HCT116 (cell line): ENCODE measurements around the gene FOXO3. TPM values are rescaled to one million over a fixed set of nuclear protein-coding genes. Genes with fewer than 3 reads are reported as not detected.

ENCODE experiments used
- ATAC-seq: fragments of 200-7000 bp; cut with Tn5 transposase; 2 replicates; pipeline ENCODE4 v1.9.1; 2020; ENCODE audit warnings: mild to moderate bottlenecking, moderate library complexity
- BruUV-seq: library from RNA; stranded (reverse); fragments of 400-500 nt; replicated peaks from 2 replicates; lab custom pipeline; 2021; lab: Mats Ljungman, UMichigan
- CTCF ChIA-PET: fragments of 300-600 bp; sonication (Branson Sonifier 250); formaldehyde crosslinking; loops from one replicate; lab custom pipeline; 2021; ENCODE audit warnings: antibody characterized with exemption; lab: Charles Lee
- POLR2A ChIA-PET: fragments of 300-600, 350-600 bp; sonication (Branson Sonifier 250); formaldehyde crosslinking; loops from one replicate; lab custom pipeline; 2021; ENCODE audit warnings: antibody characterized with exemption; lab: Charles Lee
- RAD21 ChIA-PET, 2 experiments: fragments of 300-600 bp; sonication (Branson Sonifier 250); formaldehyde crosslinking; loops; one replicate each; lab custom pipeline; 2023; ENCODE audit warnings: low total read pairs in 2 of 2; ENCODE audit not compliant: uncharacterized antibody in 2 of 2, unreplicated experiment in 2 of 2, low non-redundant PET in 1 of 2; lab: Charles Lee
- DNase-seq: peaks from one replicate; pipeline ENCODE4 v3.0.0-alpha.2; 2010; ENCODE audit warnings: low read depth, low spot score
- H2AFZ ChIP-seq: fragments of 200-600 bp; shearing (Covaris generic), sonication (generic); 2 replicates; pipeline ENCODE4 v1.6.1; 2017; ENCODE audit warnings: low read depth, mixed run types, mixed read lengths, antibody characterized with exemption, low read length; ENCODE audit not compliant: poor library complexity, severe bottlenecking
- H3K27ac ChIP-seq: 2 replicates; pipeline ENCODE4 v1.5.1; 2012; ENCODE audit warnings: low read depth, low read length
- H3K27me3 ChIP-seq: fragments of 200-600 bp; sonication (generic); 2 replicates; pipeline ENCODE4 v1.6.1; 2016; ENCODE audit warnings: mixed run types, low read length, mixed read lengths; ENCODE audit not compliant: insufficient read depth
- H3K36me3 ChIP-seq, 2 experiments: fragments of 200-500 bp in 1 of 2; fragments of 200-600 bp in 1 of 2; sonication (Bioruptor generic) in 1 of 2; sonication (generic) in 1 of 2; 2 replicates each; pipeline versions ENCODE4 v1.5.1 to v1.6.1; 2014 to 2016; ENCODE audit warnings: low read length in 2 of 2, inconsistent platforms in 1 of 2, mixed read lengths in 1 of 2, mixed run types in 1 of 2; ENCODE audit not compliant: insufficient read depth in 2 of 2, control insufficient read depth in 1 of 2
- H3K4me1 ChIP-seq, 2 experiments: fragments of 200-600 bp in 1 of 2; sonication (generic) in 1 of 2; 2 replicates each; pipeline versions ENCODE4 v1.5.1 to v1.6.1; 2012 to 2017; ENCODE audit warnings: low read length in 2 of 2, inconsistent platforms in 1 of 2, mild to moderate bottlenecking in 1 of 2, mixed read lengths in 1 of 2, mixed run types in 1 of 2, moderate library complexity in 1 of 2; ENCODE audit not compliant: insufficient read depth in 2 of 2, control insufficient read depth in 1 of 2
- H3K4me2 ChIP-seq: fragments of 200-600 bp; sonication (generic); 2 replicates; pipeline ENCODE4 v1.6.1; 2017; ENCODE audit warnings: mixed run types, low read length, mixed read lengths
- H3K4me3 ChIP-seq, 2 experiments: fragments of 200-600 bp in 1 of 2; sonication (generic) in 1 of 2; replicated peaks in 1 of 2; 2 replicates each; pipeline ENCODE4 v1.5.1; 2011 to 2016; ENCODE audit warnings: low read length in 2 of 2, control low read depth in 1 of 2, low read depth in 1 of 2, mild to moderate bottlenecking in 1 of 2, mixed read lengths in 1 of 2, mixed run types in 1 of 2
- H3K79me2 ChIP-seq: fragments of 200-600 bp; sonication (generic); 2 replicates; pipeline ENCODE4 v1.6.1; 2017; ENCODE audit warnings: mild to moderate bottlenecking, mixed run types, low read length, moderate library complexity, mixed read lengths; ENCODE audit not compliant: insufficient read depth
- H3K9ac ChIP-seq: fragments of 200-600 bp; sonication (generic); 2 replicates; pipeline ENCODE4 v1.6.1; 2016; ENCODE audit warnings: low read length, mixed read lengths
- H3K9me2 ChIP-seq: fragments of 200-600 bp; sonication (generic), shearing (Covaris generic); 2 replicates; pipeline ENCODE4 v1.6.1; 2017; ENCODE audit warnings: mixed run types, mild to moderate bottlenecking, moderate library complexity; ENCODE audit not compliant: insufficient read depth
- H3K9me3 ChIP-seq, 2 experiments: fragments of 200-500 bp in 1 of 2; fragments of 200-600 bp in 1 of 2; sonication (Bioruptor generic) in 1 of 2; sonication (generic) in 1 of 2; 2 replicates each; pipeline ENCODE4 v1.6.1; 2014 to 2017; ENCODE audit warnings: low read length in 2 of 2, mixed read lengths in 2 of 2, inconsistent platforms in 1 of 2, low read depth in 1 of 2, mild to moderate bottlenecking in 1 of 2, mixed run types in 1 of 2, moderate library complexity in 1 of 2; ENCODE audit not compliant: control insufficient read depth in 1 of 2, insufficient read depth in 1 of 2
- H4K20me1 ChIP-seq: fragments of 200-600 bp; sonication (generic), shearing (Covaris generic); 2 replicates; pipeline ENCODE4 v1.6.1; 2017; ENCODE audit warnings: mixed run types, mild to moderate bottlenecking, moderate library complexity; ENCODE audit not compliant: insufficient read depth
- ELF1 ChIP-seq: IDR thresholded peaks from 2 replicates; pipeline ENCODE4 v1.6.1; 2012; ENCODE audit warnings: low read depth, borderline replicate concordance
- EZH2phosphoT487 ChIP-seq: fragments of 200-600 bp; IDR thresholded peaks from 2 replicates; pipeline ENCODE4 v1.6.1; 2018; ENCODE audit warnings: antibody characterized with exemption, borderline replicate concordance
- FOSL1 ChIP-seq: IDR thresholded peaks from 2 replicates; pipeline ENCODE4 v1.6.1; 2012; ENCODE audit warnings: low read depth
- JUND ChIP-seq: IDR thresholded peaks from 2 replicates; pipeline ENCODE4 v1.6.1; 2012
- POLR2AphosphoS5 ChIP-seq: IDR thresholded peaks from 2 replicates; pipeline ENCODE4 v1.6.1; 2011; ENCODE audit warnings: mild to moderate bottlenecking, low read depth, low read length, moderate library complexity
- RAD21 ChIP-seq: IDR thresholded peaks from 2 replicates; pipeline ENCODE4 v1.6.1; 2012; ENCODE audit warnings: low read depth, mild to moderate bottlenecking
- SRF ChIP-seq: IDR thresholded peaks from 2 replicates; pipeline ENCODE4 v1.6.1; 2012; ENCODE audit warnings: low read depth
- YY1 ChIP-seq: IDR thresholded peaks from 2 replicates; pipeline ENCODE4 v1.6.1; 2011; ENCODE audit warnings: low read length, low read depth, moderate library complexity, mild to moderate bottlenecking; ENCODE audit not compliant: insufficient replicate concordance; ENCODE audit errors: extremely low read depth
- intact Hi-C: fragments of 100-400 bp; cut with micrococcal nuclease; formaldehyde crosslinking; loops from 2 replicates; pipeline ENCODE4 v1.10.0; 2022
- total RNA-seq: library from RNA; stranded (reverse); gene quantifications from one replicate; pipeline ENCODE4 v1.2.1, GENCODE V29; 2021; ENCODE audit not compliant: unreplicated experiment
- TF ChIP-seq, protein P1 (sequence below): IDR thresholded peaks from 2 replicates; pipeline ENCODE4 v1.6.1; 2011; ENCODE audit warnings: mild to moderate bottlenecking, low read length, moderate library complexity; ENCODE audit not compliant: insufficient replicate concordance; ENCODE audit errors: extremely low read depth
- TF ChIP-seq, protein P2 (sequence below): IDR thresholded peaks from 2 replicates; pipeline ENCODE4 v1.6.1; 2012
- TF ChIP-seq, protein P3 (sequence below): IDR thresholded peaks from 2 replicates; pipeline ENCODE4 v1.6.1; 2012
- TF ChIP-seq, protein P4 (sequence below): IDR thresholded peaks from 2 replicates; pipeline ENCODE4 v1.6.1; 2012; ENCODE audit warnings: low read depth

The FOXO3 gene
- total RNA-seq, 1 experiment from 2014 or later = 40.0 TPM

DNA sequence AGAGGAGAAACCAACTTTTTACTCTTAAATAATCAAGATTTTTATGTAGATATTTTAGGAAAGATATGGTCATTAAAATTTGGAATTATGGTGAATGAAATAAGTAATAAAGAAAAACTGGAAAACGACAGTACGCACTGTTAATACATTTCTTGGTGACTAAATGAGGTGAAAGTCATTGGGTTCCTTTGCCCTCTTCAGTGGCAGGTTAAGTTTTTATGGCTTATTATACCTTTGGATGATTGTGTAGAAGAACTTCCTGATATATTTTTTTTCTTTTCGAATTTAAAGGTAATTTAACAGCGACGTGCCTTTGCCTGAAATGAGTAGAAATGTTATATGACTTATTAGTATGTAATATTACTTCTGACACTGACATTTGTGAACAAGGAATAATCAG is 43.4 kb downstream of the FOXO3 start:
- Histone ChIP-seq H3K9me3 (no peaks in the 10 kb centered on the region), H3K4me1 (peaks cover 6 to 18% of the 10 kb centered on the region in 2 experiments; a peak in 3 of 4 replicates), H3K27ac (no peak overlapping the region), H4K20me1 (peaks cover 4% of the 10 kb centered on the region; the same call in 1 of the 2 replicates), H3K9ac (no peak overlapping the region), H3K4me2 (no peak overlapping the region), H3K27me3 (no peaks in the 10 kb centered on the region), H3K36me3 (no peaks in the 10 kb centered on the region), H2AFZ (no peak overlapping the region), H3K9me2 (no peaks in the 10 kb centered on the region), H3K4me3 (no peak overlapping the region), H3K79me2 (peaks cover 88% of the 10 kb centered on the region)
- ChIA-PET POLR2A (no interaction called here), CTCF (no interaction called here), RAD21 (interaction anchor here in 1 of 2 experiments (0.6 kb wide), 1 partner anchor 42 kb away, joined by 5 read pairs; no protein-coding TSS in a partner anchor)
- no TSS peak for BruUV-seq
- no peak for DNase-seq
- TF ChIP-seq SRF (no peak), JUND (no peak), ELF1 (no peak), RAD21 (no peak), FOSL1 (no peak), EZH2phosphoT487 (no peak), POLR2AphosphoS5 (no peak), YY1 (no peak)
- TF ChIP-seq, protein P1, sequence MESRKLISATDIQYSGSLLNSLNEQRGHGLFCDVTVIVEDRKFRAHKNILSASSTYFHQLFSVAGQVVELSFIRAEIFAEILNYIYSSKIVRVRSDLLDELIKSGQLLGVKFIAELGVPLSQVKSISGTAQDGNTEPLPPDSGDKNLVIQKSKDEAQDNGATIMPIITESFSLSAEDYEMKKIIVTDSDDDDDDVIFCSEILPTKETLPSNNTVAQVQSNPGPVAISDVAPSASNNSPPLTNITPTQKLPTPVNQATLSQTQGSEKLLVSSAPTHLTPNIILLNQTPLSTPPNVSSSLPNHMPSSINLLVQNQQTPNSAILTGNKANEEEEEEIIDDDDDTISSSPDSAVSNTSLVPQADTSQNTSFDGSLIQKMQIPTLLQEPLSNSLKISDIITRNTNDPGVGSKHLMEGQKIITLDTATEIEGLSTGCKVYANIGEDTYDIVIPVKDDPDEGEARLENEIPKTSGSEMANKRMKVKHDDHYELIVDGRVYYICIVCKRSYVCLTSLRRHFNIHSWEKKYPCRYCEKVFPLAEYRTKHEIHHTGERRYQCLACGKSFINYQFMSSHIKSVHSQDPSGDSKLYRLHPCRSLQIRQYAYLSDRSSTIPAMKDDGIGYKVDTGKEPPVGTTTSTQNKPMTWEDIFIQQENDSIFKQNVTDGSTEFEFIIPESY = no peak
- TF ChIP-seq, protein P2, sequence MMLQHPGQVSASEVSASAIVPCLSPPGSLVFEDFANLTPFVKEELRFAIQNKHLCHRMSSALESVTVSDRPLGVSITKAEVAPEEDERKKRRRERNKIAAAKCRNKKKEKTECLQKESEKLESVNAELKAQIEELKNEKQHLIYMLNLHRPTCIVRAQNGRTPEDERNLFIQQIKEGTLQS = no peak
- TF ChIP-seq, protein P3, sequence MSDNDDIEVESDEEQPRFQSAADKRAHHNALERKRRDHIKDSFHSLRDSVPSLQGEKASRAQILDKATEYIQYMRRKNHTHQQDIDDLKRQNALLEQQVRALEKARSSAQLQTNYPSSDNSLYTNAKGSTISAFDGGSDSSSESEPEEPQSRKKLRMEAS = no peak
- TF ChIP-seq, protein P4, sequence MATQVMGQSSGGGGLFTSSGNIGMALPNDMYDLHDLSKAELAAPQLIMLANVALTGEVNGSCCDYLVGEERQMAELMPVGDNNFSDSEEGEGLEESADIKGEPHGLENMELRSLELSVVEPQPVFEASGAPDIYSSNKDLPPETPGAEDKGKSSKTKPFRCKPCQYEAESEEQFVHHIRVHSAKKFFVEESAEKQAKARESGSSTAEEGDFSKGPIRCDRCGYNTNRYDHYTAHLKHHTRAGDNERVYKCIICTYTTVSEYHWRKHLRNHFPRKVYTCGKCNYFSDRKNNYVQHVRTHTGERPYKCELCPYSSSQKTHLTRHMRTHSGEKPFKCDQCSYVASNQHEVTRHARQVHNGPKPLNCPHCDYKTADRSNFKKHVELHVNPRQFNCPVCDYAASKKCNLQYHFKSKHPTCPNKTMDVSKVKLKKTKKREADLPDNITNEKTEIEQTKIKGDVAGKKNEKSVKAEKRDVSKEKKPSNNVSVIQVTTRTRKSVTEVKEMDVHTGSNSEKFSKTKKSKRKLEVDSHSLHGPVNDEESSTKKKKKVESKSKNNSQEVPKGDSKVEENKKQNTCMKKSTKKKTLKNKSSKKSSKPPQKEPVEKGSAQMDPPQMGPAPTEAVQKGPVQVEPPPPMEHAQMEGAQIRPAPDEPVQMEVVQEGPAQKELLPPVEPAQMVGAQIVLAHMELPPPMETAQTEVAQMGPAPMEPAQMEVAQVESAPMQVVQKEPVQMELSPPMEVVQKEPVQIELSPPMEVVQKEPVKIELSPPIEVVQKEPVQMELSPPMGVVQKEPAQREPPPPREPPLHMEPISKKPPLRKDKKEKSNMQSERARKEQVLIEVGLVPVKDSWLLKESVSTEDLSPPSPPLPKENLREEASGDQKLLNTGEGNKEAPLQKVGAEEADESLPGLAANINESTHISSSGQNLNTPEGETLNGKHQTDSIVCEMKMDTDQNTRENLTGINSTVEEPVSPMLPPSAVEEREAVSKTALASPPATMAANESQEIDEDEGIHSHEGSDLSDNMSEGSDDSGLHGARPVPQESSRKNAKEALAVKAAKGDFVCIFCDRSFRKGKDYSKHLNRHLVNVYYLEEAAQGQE = no peak
- ATAC-seq = no peak
- intact Hi-C loops = no loop called here
